Superior temporal gyrus (tissue), 1 donor: ENCODE data around the gene ZBTB43.
"Not testable (repeated sequence)": the region's sequence is repeated elsewhere in the genome, so short reads cannot be mapped to it uniquely, and the experiment has no call there.

Source experiments
- DNase-seq: peaks from one replicate; pipeline ENCODE4 v3.0.0-alpha.2; 2016; ENCODE audit errors: extremely low spot score

The ZBTB43 gene

GRCh38 chr9:126804696-126805553 lies at the start of gene ZBTB43:
Gene ZBTB43 (plus strand): TSS chr9:126805040. CDS start chr9:126832510, 27,470 bp downstream.
- peak; percentile 98 for DNase-seq

- no peak for DNase-seq
These were observed 49.4 kb upstream of the ZBTB43 start for GRCh38 chr9:126755317-126755875.

GRCh38 chr9:126756238-126756637 lies 48.6 kb upstream of the ZBTB43 start:
- DNase-seq, result no peak

GRCh38 chr9:126756876-126757415 lies 47.9 kb upstream of the ZBTB43 start:
- no peak for DNase-seq

- no peak for DNase-seq
These were observed 45.8 kb upstream of the ZBTB43 start for GRCh38 chr9:126758916-126759585.

GRCh38 chr9:126761274-126761673 lies 43.6 kb upstream of the ZBTB43 start:
- no peak for DNase-seq

GRCh38 chr9:126763130-126763764 lies 41.6 kb upstream of the ZBTB43 start:
- DNase-seq, result no peak

GRCh38 chr9:126773004-126773607 lies 31.7 kb upstream of the ZBTB43 start:
- DNase-seq, result no peak

- DNase-seq, result no peak
These were observed 28.9 kb upstream of the ZBTB43 start for GRCh38 chr9:126775926-126776325.

- DNase-seq, result no peak
These were observed 27.1 kb upstream of the ZBTB43 start for GRCh38 chr9:126777733-126778132.

- no peak for DNase-seq
These were observed 26.7 kb upstream of the ZBTB43 start for GRCh38 chr9:126778141-126778540.

GRCh38 chr9:126778696-126779095 lies 26.1 kb upstream of the ZBTB43 start:
- DNase-seq, result not testable (repeated sequence)

- peak; percentile 86 for DNase-seq
These were observed 23.4 kb upstream of the ZBTB43 start for GRCh38 chr9:126781186-126782052.

- no peak for DNase-seq
These were observed 22.8 kb upstream of the ZBTB43 start for GRCh38 chr9:126782053-126782388.

GRCh38 chr9:126783949-126784348 lies 20.9 kb upstream of the ZBTB43 start:
- DNase-seq, result no peak

GRCh38 chr9:126784401-126784800 lies 20.4 kb upstream of the ZBTB43 start:
- no peak for DNase-seq

GRCh38 chr9:126784841-126785240 lies 20.0 kb upstream of the ZBTB43 start:
- DNase-seq, result not testable (repeated sequence)

- DNase-seq, result no peak
These were observed 16.8 kb upstream of the ZBTB43 start for GRCh38 chr9:126788046-126788445.

- no peak for DNase-seq
These were observed 16.0 kb upstream of the ZBTB43 start for GRCh38 chr9:126788634-126789349.

GRCh38 chr9:126790561-126790960 lies 14.3 kb upstream of the ZBTB43 start:
- DNase-seq, result no peak
